22Rv1 (cell line): Measurements from ENCODE around the gene KCNQ5.

ENCODE experiments used
- ZFX ChIP-seq: fragments of 450-650 bp; IDR thresholded peaks from 2 replicates; pipeline ENCODE4 v1.6.1; 2017; ENCODE audit warnings: antibody characterized with exemption, borderline replicate concordance
- TF ChIP-seq, protein P1 (sequence below): fragments of 450-650 bp; IDR thresholded peaks from 2 replicates; pipeline ENCODE4 v1.5.1; 2017; ENCODE audit warnings: mild to moderate bottlenecking

GRCh38 chr6:72696055-72696454, 74.2 kb downstream of the KCNQ5 start:
- TF ChIP-seq, protein P1, sequence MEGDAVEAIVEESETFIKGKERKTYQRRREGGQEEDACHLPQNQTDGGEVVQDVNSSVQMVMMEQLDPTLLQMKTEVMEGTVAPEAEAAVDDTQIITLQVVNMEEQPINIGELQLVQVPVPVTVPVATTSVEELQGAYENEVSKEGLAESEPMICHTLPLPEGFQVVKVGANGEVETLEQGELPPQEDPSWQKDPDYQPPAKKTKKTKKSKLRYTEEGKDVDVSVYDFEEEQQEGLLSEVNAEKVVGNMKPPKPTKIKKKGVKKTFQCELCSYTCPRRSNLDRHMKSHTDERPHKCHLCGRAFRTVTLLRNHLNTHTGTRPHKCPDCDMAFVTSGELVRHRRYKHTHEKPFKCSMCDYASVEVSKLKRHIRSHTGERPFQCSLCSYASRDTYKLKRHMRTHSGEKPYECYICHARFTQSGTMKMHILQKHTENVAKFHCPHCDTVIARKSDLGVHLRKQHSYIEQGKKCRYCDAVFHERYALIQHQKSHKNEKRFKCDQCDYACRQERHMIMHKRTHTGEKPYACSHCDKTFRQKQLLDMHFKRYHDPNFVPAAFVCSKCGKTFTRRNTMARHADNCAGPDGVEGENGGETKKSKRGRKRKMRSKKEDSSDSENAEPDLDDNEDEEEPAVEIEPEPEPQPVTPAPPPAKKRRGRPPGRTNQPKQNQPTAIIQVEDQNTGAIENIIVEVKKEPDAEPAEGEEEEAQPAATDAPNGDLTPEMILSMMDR: no peak
- no peak for TF ChIP-seq ZFX
